Karpas-422 (cell line): ENCODE data around the gene ZKSCAN8. TPM values are rescaled to one million over a fixed set of nuclear protein-coding genes. Genes with fewer than 3 reads are reported as not detected.
"Not testable (repeated sequence)": the region's sequence is repeated elsewhere in the genome, so short reads cannot be mapped to it uniquely, and the experiment has no call there.

ENCODE experiments used
- DNase-seq: peaks from one replicate; pipeline ENCODE4 v3.0.0-alpha.2; 2015
- H2AFZ ChIP-seq: fragments of 200-600 bp; sonication (generic); 2 replicates; pipeline ENCODE4 v1.6.1; 2014; ENCODE audit warnings: antibody characterized with exemption, low read length, mixed read lengths
- H3K27ac ChIP-seq: fragments of 200-600 bp; sonication (generic); 2 replicates; pipeline ENCODE4 v1.5.1; 2014; ENCODE audit warnings: mild to moderate bottlenecking, low read length, moderate library complexity
- H3K27me3 ChIP-seq: fragments of 200-600 bp; sonication (generic); 2 replicates; pipeline ENCODE4 v1.6.1; 2014; ENCODE audit warnings: low read length, mixed read lengths
- H3K36me3 ChIP-seq: fragments of 200-600 bp; sonication (generic); 2 replicates; pipeline ENCODE4 v1.6.1; 2014; ENCODE audit warnings: low read length, mixed read lengths; ENCODE audit not compliant: insufficient read depth
- H3K4me1 ChIP-seq: fragments of 200-600 bp; sonication (generic); 2 replicates; pipeline ENCODE4 v1.6.1; 2014; ENCODE audit warnings: mild to moderate bottlenecking, low read length, mixed read lengths
- H3K4me2 ChIP-seq: fragments of 200-600 bp; sonication (generic); 2 replicates; pipeline ENCODE4 v1.6.1; 2014; ENCODE audit warnings: low read length, low read depth, mild to moderate bottlenecking; ENCODE audit not compliant: poor library complexity, severe bottlenecking
- H3K4me3 ChIP-seq: fragments of 200-600 bp; sonication (generic); 2 replicates; pipeline ENCODE4 v1.5.1; 2014; ENCODE audit warnings: mild to moderate bottlenecking, antibody characterized with exemption, low read length, mixed read lengths
- H3K79me2 ChIP-seq: fragments of 200-600 bp; sonication (generic); 2 replicates; pipeline ENCODE4 v1.6.1; 2014; ENCODE audit warnings: mild to moderate bottlenecking, low read length, mixed read lengths
- H3K9ac ChIP-seq: fragments of 200-600 bp; sonication (generic); 2 replicates; pipeline ENCODE4 v1.6.0; 2014; ENCODE audit warnings: low read length
- H3K9me2 ChIP-seq: fragments of 200-600 bp; sonication (generic), shearing (Covaris generic); replicated peaks from 2 replicates; pipeline ENCODE4 v1.6.0; 2014; ENCODE audit warnings: mild to moderate bottlenecking, low read length, moderate library complexity; ENCODE audit not compliant: insufficient read depth
- H3K9me3 ChIP-seq: fragments of 300-700, 200-600 bp; sonication (generic); 2 replicates; pipeline ENCODE4 v1.6.1; 2014; ENCODE audit warnings: low read length, mixed read lengths
- H4K20me1 ChIP-seq: fragments of 200-600 bp; sonication (generic); 2 replicates; pipeline ENCODE4 v1.6.1; 2014; ENCODE audit warnings: mild to moderate bottlenecking, antibody characterized with exemption, low read length, low read depth; ENCODE audit not compliant: insufficient read depth
- total RNA-seq: library from RNA; depleted of rRNA; stranded (reverse); fragments of >200 nt; shearing (Covaris generic); gene quantifications from 2 replicates; pipeline ENCODE4 v1.2.3, GENCODE V29; 2014; ENCODE audit warnings: low replicate concordance; rRNA removed

The ZKSCAN8 gene
- 30.0 and 48.9 TPM in 2 replicates for total RNA-seq

DNA sequence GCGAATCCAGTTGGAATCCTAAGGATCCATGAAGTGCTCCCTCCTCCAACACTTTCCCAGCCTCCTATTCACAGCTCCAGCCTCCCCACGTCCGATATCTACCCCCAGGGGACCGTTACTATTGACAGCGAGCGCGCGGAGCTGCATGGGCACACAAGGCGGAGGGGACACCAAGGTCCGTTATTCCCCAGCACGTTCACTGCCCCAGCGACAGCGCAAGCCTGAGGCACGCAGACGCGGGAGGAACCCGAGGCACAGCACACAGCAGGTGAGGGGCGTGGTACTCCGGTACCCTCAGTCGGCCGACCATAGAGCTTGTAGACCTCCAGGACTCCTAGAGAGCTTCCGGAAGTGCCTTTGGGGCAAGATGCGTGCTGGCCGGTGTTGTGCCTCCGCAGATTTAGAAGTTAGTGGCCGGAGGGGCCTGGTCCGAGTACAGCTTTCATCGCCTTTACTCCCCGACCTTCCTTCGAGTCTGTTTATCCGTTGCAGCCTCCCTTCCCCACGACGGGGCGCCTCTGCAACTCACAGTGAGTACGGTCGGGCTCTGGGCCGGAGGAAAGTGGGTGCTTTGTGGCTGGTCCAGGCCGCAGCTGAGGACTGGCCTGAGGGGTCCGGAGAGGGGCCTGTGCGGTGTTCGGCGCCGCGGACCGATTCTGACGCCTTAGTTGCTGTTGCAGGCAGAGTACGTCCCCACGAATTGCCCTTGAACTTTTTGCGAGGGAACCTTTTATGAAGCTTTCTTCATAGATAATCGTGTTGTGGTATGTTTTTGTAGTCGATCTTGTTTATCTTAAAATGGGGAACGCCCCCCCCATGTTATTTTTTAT, at the start of gene ZKSCAN8:
TSS of gene ZKSCAN8 (plus strand) at position 384 of the 830 bp plus-strand sequence. CDS start 6,525 bp downstream, outside the sequence.
- Histone ChIP-seq H3K4me1 (peaks cover 31% of the 10 kb centered on the region), H3K4me2 (peak within 1 kb of the TSS; percentile 97), H3K9me3 (no peaks in the 10 kb centered on the region; the same call in 1 of the 2 replicates), H3K27me3 (no peaks in the 10 kb centered on the region), H4K20me1 (no peaks in the 10 kb centered on the region), H3K36me3 (peaks cover 35% of the 10 kb centered on the region), H3K9me2 (no peaks in the 10 kb centered on the region), H3K9ac (peak within 1 kb of the TSS; percentile 93), H3K4me3 (peak within 1 kb of the TSS; percentile 96), H3K27ac (peak within 1 kb of the TSS; percentile 40), H2AFZ (peak within 1 kb of the TSS; percentile 93), H3K79me2 (peaks cover 63% of the 10 kb centered on the region)
- DNase-seq = peak; percentile 96

DNA sequence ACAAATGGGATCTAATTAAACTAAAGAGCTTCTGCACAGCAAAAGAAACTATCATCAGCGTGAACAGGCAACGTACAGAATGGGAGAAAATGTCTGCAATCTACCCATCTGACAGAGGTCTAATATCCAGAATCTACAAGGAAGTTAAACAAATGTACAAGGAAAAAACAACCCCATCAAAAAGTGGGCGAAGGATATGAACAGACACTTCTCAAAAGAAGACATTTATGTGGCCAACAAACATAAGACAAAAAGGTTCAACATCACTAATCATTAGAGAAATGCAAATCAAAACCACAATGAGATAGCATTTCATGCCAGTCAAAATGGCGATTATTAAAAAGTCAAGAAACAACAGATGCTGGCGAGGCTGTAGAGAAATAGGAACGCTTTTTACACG, 39.5 kb upstream of the ZKSCAN8 start:
- not testable (repeated sequence) for H3K27me3 ChIP-seq, H3K9ac ChIP-seq, H3K27ac ChIP-seq, H3K4me2 ChIP-seq, H3K9me3 ChIP-seq, H3K4me3 ChIP-seq, H3K9me2 ChIP-seq, H3K36me3 ChIP-seq, H4K20me1 ChIP-seq, H2AFZ ChIP-seq, DNase-seq, H3K79me2 ChIP-seq
- peaks cover 19% of the 10 kb centered on the region for H3K4me1 ChIP-seq

DNA sequence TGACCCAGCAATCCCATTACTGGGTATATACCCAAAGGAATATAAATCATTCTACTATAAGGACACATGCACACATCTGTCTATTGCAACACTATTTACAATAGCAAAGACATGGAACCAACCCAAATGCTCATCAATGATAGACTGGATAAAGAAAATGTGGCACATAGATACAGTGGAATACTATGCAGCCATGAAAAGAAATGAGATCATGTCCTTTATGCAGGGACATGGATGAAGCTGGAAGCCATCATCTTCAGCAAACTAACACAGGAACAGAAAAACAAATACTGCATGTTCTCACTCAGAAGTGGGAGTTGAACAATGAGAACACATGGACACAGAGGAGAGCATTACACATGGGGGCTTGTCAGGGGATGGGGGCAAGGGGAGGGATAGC, 39.0 kb upstream of the ZKSCAN8 start:
- H3K9ac ChIP-seq, H3K27me3 ChIP-seq: not testable (repeated sequence)

DNA sequence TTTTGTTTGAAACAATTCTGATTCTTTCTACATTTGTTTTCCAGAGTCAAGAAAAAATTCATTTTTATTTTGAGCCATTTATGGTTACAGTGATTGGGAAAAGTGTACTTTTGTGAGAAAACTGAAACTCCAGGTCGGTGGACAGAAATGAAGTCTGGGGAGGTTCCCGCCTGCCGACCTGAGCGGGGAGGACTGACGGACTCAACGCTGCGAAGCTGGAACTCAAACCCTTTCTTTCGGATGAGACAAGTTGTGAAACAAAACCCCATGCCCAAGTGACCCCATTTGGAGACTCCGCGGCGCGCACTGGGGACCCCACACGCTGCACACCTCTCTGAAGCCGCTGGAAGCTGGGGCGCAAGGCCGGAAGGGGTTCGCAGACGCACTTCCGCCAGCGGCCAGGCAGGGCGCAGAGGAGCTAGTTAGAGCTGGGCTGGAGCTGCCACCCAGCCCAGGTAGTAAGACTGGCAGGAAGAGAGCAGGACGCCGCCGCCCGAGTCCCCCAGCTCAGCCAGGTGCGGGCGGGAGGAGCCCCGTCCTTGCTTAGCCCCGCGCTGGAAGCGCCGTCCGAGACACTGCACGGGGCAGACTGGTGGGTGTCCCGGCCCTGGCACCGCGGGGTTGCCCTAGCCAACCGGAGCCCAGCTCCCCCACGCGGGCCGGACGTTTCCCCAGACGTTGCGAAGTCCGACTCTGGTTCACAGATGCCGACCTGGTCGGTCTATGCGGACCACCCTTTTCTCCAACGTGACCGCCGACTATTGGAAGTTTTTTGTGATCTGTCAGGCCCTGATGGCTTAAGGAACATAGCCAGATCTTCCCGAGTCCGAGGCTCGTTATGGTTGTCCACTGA, 37.1 kb upstream of the ZKSCAN8 start:
- no peaks in the 10 kb centered on the region for H3K9me3 ChIP-seq
- peak overlapping the region; percentile 79 for H3K9ac ChIP-seq
- DNase-seq = peak; percentile 97
- H3K9me2 ChIP-seq = no peaks in the 10 kb centered on the region
- no peaks in the 10 kb centered on the region for H4K20me1 ChIP-seq
- no peaks in the 10 kb centered on the region for H3K36me3 ChIP-seq
- no peaks in the 10 kb centered on the region for H3K27me3 ChIP-seq
- peak overlapping the region; percentile 93 for H3K4me2 ChIP-seq
- no peaks in the 10 kb centered on the region for H3K79me2 ChIP-seq
- peak overlapping the region; percentile 87 for H2AFZ ChIP-seq
- peak overlapping the region; percentile 14; the same call in 1 of the 2 replicates for H3K27ac ChIP-seq
- peak overlapping the region; percentile 84 for H3K4me3 ChIP-seq
- H3K4me1 ChIP-seq = peaks cover 19% of the 10 kb centered on the region

More for the DNA sequence above, 39.0 kb upstream of the ZKSCAN8 start:
- H3K9me3 ChIP-seq, H3K4me2 ChIP-seq, DNase-seq, H3K36me3 ChIP-seq, H3K27ac ChIP-seq, H3K4me3 ChIP-seq, H3K79me2 ChIP-seq, H3K9me2 ChIP-seq, H4K20me1 ChIP-seq, H2AFZ ChIP-seq: not testable (repeated sequence)
- H3K4me1 ChIP-seq = peaks cover 19% of the 10 kb centered on the region

DNA sequence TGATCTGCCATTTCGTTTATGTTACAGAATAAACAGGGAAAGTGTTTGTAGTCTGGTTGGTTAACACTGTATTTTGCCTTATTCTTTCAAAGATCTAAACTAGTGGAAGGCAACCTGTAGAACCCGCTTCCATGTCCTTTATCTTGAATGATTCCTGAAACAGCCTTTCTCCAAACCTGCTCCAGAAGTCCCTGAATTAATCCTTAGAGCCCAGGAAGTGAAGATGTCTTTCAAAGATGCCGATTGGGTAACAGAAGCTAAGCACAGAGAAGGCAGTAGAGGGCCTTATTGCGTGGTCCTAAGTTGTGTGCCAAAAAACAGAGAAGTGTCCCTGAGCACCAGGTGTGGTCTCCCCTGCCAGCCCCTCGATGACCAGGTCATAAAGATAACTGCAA, 36.4 kb upstream of the ZKSCAN8 start:
- peak overlapping the region; percentile 93 for H3K4me2 ChIP-seq
- H2AFZ ChIP-seq = peak overlapping the region; percentile 87
- H3K27ac ChIP-seq = peak overlapping the region; percentile 14; the same call in 1 of the 2 replicates
- no peaks in the 10 kb centered on the region for H3K9me3 ChIP-seq
- H3K4me3 ChIP-seq = peak overlapping the region; percentile 84
- no peaks in the 10 kb centered on the region for H3K27me3 ChIP-seq
- peaks cover 19% of the 10 kb centered on the region for H3K4me1 ChIP-seq
- H3K9ac ChIP-seq = peak overlapping the region; percentile 79
- no peaks in the 10 kb centered on the region for H3K9me2 ChIP-seq
- no peaks in the 10 kb centered on the region for H3K79me2 ChIP-seq
- H3K36me3 ChIP-seq = no peaks in the 10 kb centered on the region
- H4K20me1 ChIP-seq = no peaks in the 10 kb centered on the region
- DNase-seq = peak; percentile 61

DNA sequence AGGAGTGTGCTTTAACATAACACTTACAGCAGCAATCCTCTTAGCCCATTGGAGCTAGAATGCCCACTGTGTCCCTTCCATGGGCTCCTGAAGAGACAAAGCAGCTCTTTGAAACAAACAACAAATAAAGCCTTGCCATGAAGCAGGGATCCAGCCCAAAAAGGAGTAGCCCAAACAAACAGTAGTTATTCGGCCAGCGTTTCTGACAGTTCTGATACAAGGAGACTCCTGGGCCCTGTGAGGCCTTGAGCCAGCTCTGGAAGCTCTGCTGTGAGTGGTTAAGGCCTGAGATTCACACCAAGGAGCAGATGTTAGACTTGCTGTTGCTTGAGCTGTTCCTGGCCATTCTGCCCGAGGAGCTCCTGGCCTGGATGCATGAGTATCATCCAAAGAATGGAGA, 34.2 kb upstream of the ZKSCAN8 start:
- H3K4me1 ChIP-seq = peaks cover 19% of the 10 kb centered on the region
- H3K27ac ChIP-seq = no peak overlapping the region
- H3K27me3 ChIP-seq = no peaks in the 10 kb centered on the region
- no peaks in the 10 kb centered on the region for H4K20me1 ChIP-seq
- no peaks in the 10 kb centered on the region for H3K9me2 ChIP-seq
- no peak overlapping the region for H3K4me3 ChIP-seq
- no peaks in the 10 kb centered on the region for H3K9me3 ChIP-seq
- DNase-seq = no peak
- H3K4me2 ChIP-seq = no peak overlapping the region
- H3K9ac ChIP-seq = no peak overlapping the region
- no peaks in the 10 kb centered on the region for H3K79me2 ChIP-seq
- no peaks in the 10 kb centered on the region for H3K36me3 ChIP-seq
- H2AFZ ChIP-seq = no peak overlapping the region

DNA sequence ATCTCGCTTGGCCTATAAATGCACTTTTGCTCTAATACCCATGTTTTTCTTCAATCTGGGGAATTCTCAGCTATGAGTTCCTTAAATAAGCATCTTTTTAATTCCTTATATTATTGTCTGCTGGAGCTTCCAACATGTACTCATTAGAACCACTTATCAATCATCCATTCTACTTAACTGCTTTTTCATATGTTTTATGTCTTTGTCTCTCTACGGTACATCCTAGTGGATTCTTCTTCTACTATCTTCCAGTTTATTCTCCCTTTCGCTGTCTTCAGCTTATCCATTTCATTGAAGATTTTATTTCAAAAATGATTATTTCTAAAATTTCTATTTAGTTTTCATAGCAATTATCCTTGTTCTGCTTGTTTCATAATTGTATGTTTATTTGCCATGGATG, 29.7 kb upstream of the ZKSCAN8 start:
- H3K36me3 ChIP-seq = peaks cover 22% of the 10 kb centered on the region
- H3K4me2 ChIP-seq = no peak overlapping the region
- no peaks in the 10 kb centered on the region for H3K4me1 ChIP-seq
- no peak overlapping the region for H3K4me3 ChIP-seq
- H2AFZ ChIP-seq = no peak overlapping the region
- H3K9me3 ChIP-seq = no peaks in the 10 kb centered on the region
- H3K9me2 ChIP-seq = no peaks in the 10 kb centered on the region
- no peak overlapping the region for H3K27ac ChIP-seq
- H3K79me2 ChIP-seq = no peaks in the 10 kb centered on the region
- H3K9ac ChIP-seq = no peak overlapping the region
- no peak for DNase-seq
- H3K27me3 ChIP-seq = no peaks in the 10 kb centered on the region
- no peaks in the 10 kb centered on the region for H4K20me1 ChIP-seq

DNA sequence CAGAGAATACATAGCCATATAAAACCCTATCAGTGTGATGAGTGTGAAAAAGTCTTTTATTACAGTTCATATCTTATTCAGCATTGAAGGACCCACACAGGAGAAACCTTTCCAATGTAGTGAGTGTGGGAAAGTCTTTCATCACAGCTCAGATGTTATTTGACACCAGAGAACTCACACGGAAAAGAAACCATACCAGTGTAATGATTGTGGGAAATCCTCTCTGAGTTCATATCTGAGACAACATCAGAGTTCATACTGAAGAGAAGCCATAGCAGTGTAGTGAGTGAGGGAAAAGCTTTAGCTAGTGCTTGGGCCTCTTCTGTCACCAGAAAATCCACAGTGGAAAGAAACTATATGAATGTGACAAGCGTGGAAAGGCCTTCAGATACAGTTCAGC, 25.9 kb upstream of the ZKSCAN8 start:
- H4K20me1 ChIP-seq = no peaks in the 10 kb centered on the region
- DNase-seq = no peak
- no peak overlapping the region for H3K4me2 ChIP-seq
- H3K36me3 ChIP-seq = peaks cover 49% of the 10 kb centered on the region
- no peaks in the 10 kb centered on the region for H3K79me2 ChIP-seq
- no peak overlapping the region for H2AFZ ChIP-seq
- H3K4me3 ChIP-seq = no peak overlapping the region
- H3K9ac ChIP-seq = no peak overlapping the region
- no peaks in the 10 kb centered on the region for H3K9me3 ChIP-seq
- H3K27ac ChIP-seq = no peak overlapping the region
- no peaks in the 10 kb centered on the region for H3K27me3 ChIP-seq
- no peaks in the 10 kb centered on the region for H3K9me2 ChIP-seq
- H3K4me1 ChIP-seq = no peaks in the 10 kb centered on the region
